Hepatocyte (in vitro differentiated cells): ENCODE results near the gene IDUA.

Source experiments
- EZH2 ChIP-seq: fragments of 200-600 bp; sonication (generic); IDR thresholded peaks from 2 replicates; pipeline ENCODE4 v1.6.1; 2016; ENCODE audit warnings: antibody characterized with exemption, mild to moderate bottlenecking, borderline replicate concordance
- EZH2phosphoT487 ChIP-seq: fragments of 200-600 bp; sonication (generic); IDR thresholded peaks from one replicate; pipeline ENCODE4 v1.6.1; 2018; ENCODE audit warnings: antibody characterized with exemption, mild to moderate bottlenecking, low read depth, moderate library complexity; ENCODE audit not compliant: unreplicated experiment, severe bottlenecking

DNA sequence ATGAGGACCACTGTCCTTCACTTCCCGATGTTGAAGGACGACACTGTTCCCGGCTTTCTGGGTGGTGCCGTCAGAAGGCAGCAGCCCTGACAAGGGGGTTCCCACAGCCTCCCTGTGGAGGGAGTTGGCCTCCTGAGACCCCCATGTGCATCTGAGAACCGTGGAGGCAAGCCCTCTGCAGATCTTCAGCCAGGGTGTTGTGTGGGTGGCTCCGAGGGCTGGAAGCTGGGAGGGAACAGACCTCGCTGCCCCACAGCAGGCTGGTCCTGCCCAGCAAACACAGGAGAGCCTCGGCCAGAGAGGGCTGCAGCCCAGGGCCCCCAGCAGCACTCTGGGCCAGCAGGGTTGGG, 29.6 kb upstream of the IDUA start:
- TF ChIP-seq EZH2phosphoT487 (no peak), EZH2 (no peak)
